Type B pancreatic cell (in vitro differentiated cells): Measurements from ENCODE around the gene EXOC3L1. TPM values are rescaled to one million over a fixed set of nuclear protein-coding genes. Genes with fewer than 3 reads are reported as not detected.

ENCODE experiments used
- DNase-seq: peaks from one replicate; pipeline ENCODE4 v3.0.0; 2021; ENCODE audit warnings: mixed read lengths; ENCODE audit not compliant: unreplicated experiment; ENCODE audit errors: extremely low spot score
- H3K27ac Mint-ChIP-seq: 2 replicates; pipeline ENCODE4 v1.8.0; 2021; ENCODE audit warnings: mild to moderate bottlenecking, mixed read lengths
- H3K27me3 Mint-ChIP-seq: 2 replicates; pipeline ENCODE4 v1.8.0; 2021; ENCODE audit warnings: mixed read lengths
- H3K36me3 Mint-ChIP-seq: 2 replicates; pipeline ENCODE4 v1.8.0; 2021; ENCODE audit warnings: mixed read lengths
- H3K4me1 Mint-ChIP-seq: one replicate; pipeline ENCODE4 v1.8.0; 2021; ENCODE audit warnings: mixed read lengths; ENCODE audit not compliant: unreplicated experiment
- H3K4me3 Mint-ChIP-seq: 2 replicates; pipeline ENCODE4 v1.8.0; 2021; ENCODE audit warnings: mild to moderate bottlenecking, mixed read lengths
- H3K9me3 Mint-ChIP-seq: 2 replicates; pipeline ENCODE4 v1.8.0; 2021; ENCODE audit warnings: mixed read lengths
- total RNA-seq: library from RNA; stranded (reverse); gene quantifications from 2 replicates; pipeline ENCODE4 v1.2.1, GENCODE V29; 2021; ENCODE audit warnings: low replicate concordance
- TF ChIP-seq, protein P1 (sequence below): fragments of 200-600 bp; sonication (generic); conservative IDR thresholded peaks from 2 replicates; pipeline ENCODE4 v1.5.0; 2021; ENCODE audit warnings: antibody characterized with exemption, mild to moderate bottlenecking

The EXOC3L1 gene
- total RNA-seq, 1 donor from 2014 or later = 0.41 TPM

DNA sequence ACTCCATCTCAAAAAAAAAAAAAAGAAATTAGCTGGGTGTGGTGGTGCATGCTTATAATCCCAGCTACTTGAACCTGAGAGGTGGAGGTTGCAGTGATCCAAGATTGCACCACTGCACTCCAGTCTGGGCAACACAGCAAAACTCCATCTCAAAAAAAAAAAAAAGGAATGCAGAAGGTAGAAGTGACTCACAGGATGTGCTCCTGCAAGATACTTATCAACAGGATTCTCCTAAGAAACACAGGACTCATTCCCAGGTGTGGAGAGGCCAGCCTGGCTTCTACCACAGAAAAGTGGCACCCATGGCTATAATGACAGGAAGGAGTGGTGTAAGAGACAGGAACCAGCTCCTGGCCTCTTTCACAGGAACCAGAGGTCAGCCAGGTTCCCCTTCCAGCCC, 22.8 kb upstream of the EXOC3L1 start:
- Mint-ChIP-seq H3K27ac (no peak overlapping the region), H3K4me3 (no peak overlapping the region), H3K36me3 (no peaks in the 10 kb centered on the region), H3K4me1 (no peaks in the 10 kb centered on the region), H3K27me3 (no peaks in the 10 kb centered on the region), H3K9me3 (no peaks in the 10 kb centered on the region)
- TF ChIP-seq, protein P1, sequence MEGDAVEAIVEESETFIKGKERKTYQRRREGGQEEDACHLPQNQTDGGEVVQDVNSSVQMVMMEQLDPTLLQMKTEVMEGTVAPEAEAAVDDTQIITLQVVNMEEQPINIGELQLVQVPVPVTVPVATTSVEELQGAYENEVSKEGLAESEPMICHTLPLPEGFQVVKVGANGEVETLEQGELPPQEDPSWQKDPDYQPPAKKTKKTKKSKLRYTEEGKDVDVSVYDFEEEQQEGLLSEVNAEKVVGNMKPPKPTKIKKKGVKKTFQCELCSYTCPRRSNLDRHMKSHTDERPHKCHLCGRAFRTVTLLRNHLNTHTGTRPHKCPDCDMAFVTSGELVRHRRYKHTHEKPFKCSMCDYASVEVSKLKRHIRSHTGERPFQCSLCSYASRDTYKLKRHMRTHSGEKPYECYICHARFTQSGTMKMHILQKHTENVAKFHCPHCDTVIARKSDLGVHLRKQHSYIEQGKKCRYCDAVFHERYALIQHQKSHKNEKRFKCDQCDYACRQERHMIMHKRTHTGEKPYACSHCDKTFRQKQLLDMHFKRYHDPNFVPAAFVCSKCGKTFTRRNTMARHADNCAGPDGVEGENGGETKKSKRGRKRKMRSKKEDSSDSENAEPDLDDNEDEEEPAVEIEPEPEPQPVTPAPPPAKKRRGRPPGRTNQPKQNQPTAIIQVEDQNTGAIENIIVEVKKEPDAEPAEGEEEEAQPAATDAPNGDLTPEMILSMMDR = no peak
- no peak for DNase-seq

DNA sequence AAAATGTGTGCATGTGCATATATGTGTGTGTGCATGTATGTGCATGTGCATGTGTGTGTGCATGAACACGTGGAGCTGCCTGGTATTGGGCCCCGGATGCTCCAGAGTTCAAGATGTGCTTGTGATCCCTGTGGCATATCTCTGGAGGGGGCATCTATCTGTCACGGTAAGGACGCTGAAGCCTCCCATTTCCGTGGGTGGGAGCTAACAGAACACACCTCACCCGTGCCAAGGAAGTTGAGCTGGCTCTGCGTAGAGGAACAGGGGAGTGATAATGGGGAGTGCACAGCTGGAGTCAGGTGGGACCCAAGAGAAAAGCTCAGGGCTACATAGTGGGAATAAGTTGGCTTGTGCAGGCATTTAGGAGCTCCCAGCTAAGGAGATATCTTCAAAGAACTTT, 21.7 kb upstream of the EXOC3L1 start:
- no peak overlapping the region for H3K27ac Mint-ChIP-seq
- H3K4me3 Mint-ChIP-seq = no peak overlapping the region
- H3K36me3 Mint-ChIP-seq = no peaks in the 10 kb centered on the region
- no peaks in the 10 kb centered on the region for H3K27me3 Mint-ChIP-seq
- no peaks in the 10 kb centered on the region for H3K4me1 Mint-ChIP-seq
- DNase-seq = no peak
- no peaks in the 10 kb centered on the region for H3K9me3 Mint-ChIP-seq
- TF ChIP-seq, protein P1 = no peak

DNA sequence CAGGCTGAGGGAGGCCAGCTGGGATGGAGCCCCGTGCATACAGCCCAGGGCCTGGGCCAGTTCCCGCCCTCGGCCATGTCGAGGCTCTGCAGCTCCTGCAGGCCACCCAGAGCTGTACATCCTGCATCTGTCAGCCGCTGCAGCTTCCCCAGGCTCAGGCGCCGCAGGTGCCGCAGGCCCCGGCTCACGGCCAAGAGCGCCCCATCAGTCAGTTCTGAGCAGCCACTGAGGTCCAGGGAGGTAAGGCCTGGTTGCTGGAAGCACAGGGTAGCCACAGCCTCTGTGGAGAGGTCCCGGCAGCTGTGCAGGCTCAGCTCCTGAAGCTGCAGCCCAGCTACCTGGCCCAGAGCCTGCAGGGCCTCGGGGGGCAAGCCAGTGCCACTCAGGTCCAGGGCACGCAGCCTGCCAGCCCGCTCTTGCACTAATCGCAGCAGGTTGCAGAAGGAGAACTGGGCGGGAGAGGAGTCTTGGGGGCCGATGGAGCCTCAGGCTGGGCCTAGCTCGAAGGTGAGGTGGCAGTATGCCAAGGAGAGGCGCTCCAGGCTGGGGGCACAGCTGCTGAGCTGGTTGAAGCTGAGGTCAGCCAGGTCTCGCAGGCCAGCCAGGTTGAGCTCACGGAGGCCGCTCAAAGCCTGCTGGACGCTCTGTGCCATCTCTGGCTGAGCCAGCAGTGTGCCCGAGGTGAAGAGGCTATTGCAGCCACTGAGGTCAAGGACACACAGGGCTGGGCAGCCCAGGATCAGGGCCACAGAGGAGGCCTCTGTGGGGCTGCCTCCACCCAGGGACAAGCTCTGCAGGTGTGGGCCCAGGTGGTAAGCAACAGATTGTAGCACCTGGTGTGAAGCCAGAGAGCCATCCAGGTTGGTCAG, 20.4 kb upstream of the EXOC3L1 start:
- DNase-seq = no peak
- Mint-ChIP-seq H3K36me3 (no peaks in the 10 kb centered on the region), H3K4me1 (no peaks in the 10 kb centered on the region), H3K27me3 (no peaks in the 10 kb centered on the region), H3K4me3 (no peak overlapping the region), H3K9me3 (no peaks in the 10 kb centered on the region), H3K27ac (no peak overlapping the region)
- TF ChIP-seq, protein P1 = no peak

- H3K27ac Mint-ChIP-seq = no peak overlapping the region
- no peak overlapping the region for H3K4me3 Mint-ChIP-seq
- no peaks in the 10 kb centered on the region for H3K9me3 Mint-ChIP-seq
- no peaks in the 10 kb centered on the region for H3K4me1 Mint-ChIP-seq
- no peak for DNase-seq
- H3K27me3 Mint-ChIP-seq = no peaks in the 10 kb centered on the region
- no peaks in the 10 kb centered on the region for H3K36me3 Mint-ChIP-seq
- TF ChIP-seq, protein P1 = no peak
Observed at GRCh38 chr16:67209565-67209964, 19.6 kb upstream of the EXOC3L1 start.

DNA sequence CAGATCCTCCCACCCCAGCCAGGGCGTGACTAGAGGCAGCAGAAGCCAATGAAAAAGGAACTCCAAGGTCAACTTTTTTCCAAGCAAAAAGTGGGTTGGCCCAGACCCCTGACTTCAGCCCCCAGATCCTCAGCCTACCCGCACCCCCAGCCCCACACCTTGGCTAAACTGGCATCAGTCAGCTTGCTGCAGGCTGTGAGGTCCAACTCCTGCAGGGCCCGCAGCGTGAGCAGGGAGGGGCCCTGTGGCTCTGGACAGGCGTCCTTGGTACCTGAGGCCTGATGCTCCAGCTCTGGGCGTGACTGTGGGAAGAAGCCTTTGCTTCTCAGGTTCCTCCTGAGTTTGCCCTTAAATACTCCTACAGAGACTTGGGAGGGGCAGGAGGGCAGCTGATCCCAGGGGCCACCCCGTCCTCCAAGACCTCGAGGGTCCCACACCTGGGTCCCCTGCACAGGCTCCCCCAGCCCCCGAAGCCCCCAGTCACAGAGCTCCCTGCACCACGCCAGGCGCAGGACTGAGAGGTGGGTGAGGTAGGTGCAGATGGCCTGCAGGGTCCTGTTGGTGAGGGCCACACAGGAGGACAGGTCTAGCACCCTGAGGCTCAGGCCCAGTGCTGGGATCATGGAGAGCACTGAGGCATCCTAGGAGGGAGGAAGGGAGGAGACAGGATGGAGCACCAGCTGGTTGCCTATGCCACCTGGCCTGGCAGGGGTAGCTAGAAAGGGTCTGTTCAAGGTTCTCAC, 18.4 kb upstream of the EXOC3L1 start:
- no peaks in the 10 kb centered on the region for H3K36me3 Mint-ChIP-seq
- no peak overlapping the region for H3K27ac Mint-ChIP-seq
- no peaks in the 10 kb centered on the region for H3K27me3 Mint-ChIP-seq
- DNase-seq = no peak
- TF ChIP-seq, protein P1 = no peak
- H3K9me3 Mint-ChIP-seq = no peaks in the 10 kb centered on the region
- no peak overlapping the region for H3K4me3 Mint-ChIP-seq
- H3K4me1 Mint-ChIP-seq = no peaks in the 10 kb centered on the region
